GM19239 (cell line): Measurements from ENCODE around the gene GMEB1.
"Not testable (repeated sequence)": the region's sequence is repeated elsewhere in the genome, so short reads cannot be mapped to it uniquely, and the experiment has no call there.

ENCODE experiments used
- DNase-seq: peaks from one replicate; pipeline ENCODE4 v3.0.0; 2011; ENCODE audit warnings: low spot score; ENCODE audit not compliant: insufficient read length
- FAIRE-seq: peaks from 2 replicates; lab custom pipeline; 2011; peaks lifted over from hg19 to GRCh38; lab: Jason Lieb, UNC

The GMEB1 gene

GRCh38 chr1:28668191-28668955 lies at the start of gene GMEB1:
TSS of gene GMEB1 (plus strand) at chr1:28668784. CDS start at chr1:28683613, 14,829 bp downstream.
- FAIRE-seq (peak; percentile 94), DNase-seq (peak; percentile 93)

GRCh38 chr1:28631713-28632112 lies 36.9 kb upstream of the GMEB1 start:
- peak; percentile 26 for FAIRE-seq

GRCh38 chr1:28632560-28632959 lies 36.0 kb upstream of the GMEB1 start:
- no peak for DNase-seq
- FAIRE-seq, result peak; percentile 45

More at GRCh38 chr1:28631713-28632112, 36.9 kb upstream of the GMEB1 start:
- no peak for DNase-seq

- DNase-seq (no peak), FAIRE-seq (no peak)
These were observed 27.8 kb upstream of the GMEB1 start for GRCh38 chr1:28640766-28641165.

GRCh38 chr1:28642056-28642846 lies 26.3 kb upstream of the GMEB1 start:
- DNase-seq (no peak), FAIRE-seq (no peak)

- FAIRE-seq, result peak; percentile 94
- DNase-seq, result peak; percentile 63
These were observed 25.5 kb upstream of the GMEB1 start, which contains the start of gene TAF12 for GRCh38 chr1:28642847-28643635. TSS of gene TAF12 (minus strand) at chr1:28643067. CDS start at chr1:28622081, 20,986 bp downstream.

- DNase-seq, result no peak
- FAIRE-seq, result no peak
These were observed 24.1 kb upstream of the GMEB1 start for GRCh38 chr1:28644494-28644893.

- not testable (repeated sequence) for FAIRE-seq
These were observed 23.2 kb upstream of the GMEB1 start for GRCh38 chr1:28645406-28645805.

GRCh38 chr1:28646040-28646439 lies 22.5 kb upstream of the GMEB1 start:
- DNase-seq (no peak), FAIRE-seq (no peak)

More at GRCh38 chr1:28645406-28645805, 23.2 kb upstream of the GMEB1 start:
- DNase-seq, result not testable (repeated sequence)

- FAIRE-seq, result peak; percentile 86
- no peak for DNase-seq
These were observed 20.5 kb upstream of the GMEB1 start for GRCh38 chr1:28648008-28648473.

- FAIRE-seq, result peak; percentile 49
These were observed 19.9 kb upstream of the GMEB1 start, which contains the start of gene RNU11 for GRCh38 chr1:28648474-28649198. TSS of gene RNU11 (plus strand) at chr1:28648600.

GRCh38 chr1:28653063-28653462 lies 15.5 kb upstream of the GMEB1 start:
- DNase-seq, FAIRE-seq: not testable (repeated sequence)

More at GRCh38 chr1:28648474-28649198, 19.9 kb upstream of the GMEB1 start, which contains the start of gene RNU11:
- DNase-seq, result peak; percentile 45

- DNase-seq, FAIRE-seq: not testable (repeated sequence)
These were observed 14.7 kb upstream of the GMEB1 start for GRCh38 chr1:28653870-28654269.

GRCh38 chr1:28655448-28656311 lies 12.9 kb upstream of the GMEB1 start:
- FAIRE-seq, DNase-seq: not testable (repeated sequence)

GRCh38 chr1:28656335-28656734 lies 12.2 kb upstream of the GMEB1 start:
- DNase-seq (no peak), FAIRE-seq (no peak)

- DNase-seq (no peak), FAIRE-seq (no peak)
These were observed 4.6 kb upstream of the GMEB1 start for GRCh38 chr1:28663871-28664470.

GRCh38 chr1:28666806-28667205 lies 1.8 kb upstream of the GMEB1 start:
- DNase-seq, result no peak
- FAIRE-seq, result no peak
